Measurements from ENCODE around the gene HIKESHI.

- no peak for TF ChIP-seq EZH2 (IDR thresholded peaks at IDR 0.05; ENCODE audit: insufficient read depth, poor library complexity, severe bottlenecking)
- no peak for TF ChIP-seq EZH2phosphoT487 (IDR thresholded peaks at IDR 0.05; ENCODE audit: insufficient read depth, low read depth)
Measured at GRCh38 chr11:86279747-86280146, 22.3 kb upstream of the HIKESHI start.

Data from GM23248 (cell line).